IMR-90 (cell line): ENCODE measurements around the gene TRPV3. TPM values are rescaled to one million over a fixed set of nuclear protein-coding genes. Genes with fewer than 3 reads are reported as not detected.

Experiments used
- ATAC-seq: fragments of 200-7000 bp; cut with Tn5 transposase; 2 replicates; pipeline ENCODE4 v1.9.1; 2020; ENCODE audit warnings: low read depth, mild to moderate bottlenecking, moderate library complexity
- BruUV-seq: library from RNA; stranded (reverse); fragments of 400-500 nt; replicated peaks from 2 replicates; lab custom pipeline; 2021; lab: Mats Ljungman, UMichigan
- CTCF ChIA-PET: fragments of 300-600 bp; formaldehyde crosslinking; extraction: SDS; loops from one replicate; lab custom pipeline; 2021; ENCODE audit warnings: antibody characterized with exemption; lab: Yijun Ruan, JAX
- POLR2A ChIA-PET: fragments of 300-600 bp; sonication (Branson Sonifier 250); formaldehyde crosslinking; loops from one replicate; lab custom pipeline; 2022; ENCODE audit warnings: antibody characterized with exemption; ENCODE audit not compliant: unreplicated experiment; lab: Charles Lee
- DNase-seq: peaks from one replicate; pipeline ENCODE4 v3.0.0; 2013
- H2AFZ ChIP-seq: replicated peaks from 2 replicates; pipeline ENCODE3; 2013; ENCODE audit warnings: low read length, mild to moderate bottlenecking; ENCODE audit not compliant: poor library complexity
- H2AK5ac ChIP-seq: 2 replicates; pipeline ENCODE4 v1.6.1; 2013; ENCODE audit warnings: low read depth, low read length, inconsistent platforms
- H2AK9ac ChIP-seq: replicated peaks from 2 replicates; pipeline ENCODE3; 2013; ENCODE audit warnings: mild to moderate bottlenecking, low read depth, low read length, moderate library complexity; ENCODE audit not compliant: poor library complexity
- H2BK120ac ChIP-seq: 2 replicates; pipeline ENCODE4 v1.6.1; 2013; ENCODE audit warnings: low read depth, low read length, inconsistent platforms
- H2BK15ac ChIP-seq: 3 replicates; pipeline ENCODE4 v1.6.1; 2013; ENCODE audit warnings: low read depth, low read length, inconsistent platforms
- H2BK20ac ChIP-seq: 2 replicates; pipeline ENCODE4 v1.6.1; 2013; ENCODE audit warnings: low read depth, mild to moderate bottlenecking, inconsistent platforms, low read length, moderate library complexity
- H2BK5ac ChIP-seq: 2 replicates; pipeline ENCODE4 v1.6.1; 2013; ENCODE audit warnings: mild to moderate bottlenecking, low read depth, low read length, inconsistent platforms; ENCODE audit not compliant: poor library complexity, severe bottlenecking
- H3K14ac ChIP-seq: replicated peaks from 2 replicates; pipeline ENCODE4 v1.6.1; 2013; ENCODE audit warnings: low read depth, low read length, inconsistent platforms
- H3K18ac ChIP-seq: 2 replicates; pipeline ENCODE4 v1.6.1; 2013; ENCODE audit warnings: low read depth, low read length, control low read depth
- H3K23ac ChIP-seq: 2 replicates; pipeline ENCODE4 v1.6.1; 2013; ENCODE audit warnings: low read depth, low read length, inconsistent platforms
- H3K27ac ChIP-seq: 2 replicates; pipeline ENCODE4 v1.5.1; 2013; ENCODE audit warnings: mild to moderate bottlenecking, control low read depth, low read length; ENCODE audit not compliant: insufficient read depth
- H3K27me3 ChIP-seq: 2 replicates; pipeline ENCODE4 v1.6.1; 2013; ENCODE audit warnings: low read length; ENCODE audit not compliant: control insufficient read depth, insufficient read depth
- H3K36me3 ChIP-seq: 2 replicates; pipeline ENCODE4 v1.6.1; 2013; ENCODE audit warnings: low read length, mixed read lengths; ENCODE audit not compliant: control insufficient read depth, insufficient read depth
- H3K4ac ChIP-seq: 2 replicates; pipeline ENCODE4 v1.6.1; 2013; ENCODE audit warnings: low read depth, low read length, inconsistent platforms
- H3K4me1 ChIP-seq: 2 replicates; pipeline ENCODE4 v1.6.1; 2013; ENCODE audit warnings: low read length, mixed read lengths; ENCODE audit not compliant: control insufficient read depth, insufficient read depth
- H3K4me2 ChIP-seq: 2 replicates; pipeline ENCODE4 v1.6.1; 2013; ENCODE audit warnings: low read depth, mild to moderate bottlenecking, control low read depth, low read length, moderate library complexity
- H3K4me3 ChIP-seq: 2 replicates; pipeline ENCODE4 v1.5.1; 2013; ENCODE audit warnings: low read depth, mild to moderate bottlenecking, control low read depth, low read length, moderate library complexity; ENCODE audit not compliant: insufficient read depth
- H3K56ac ChIP-seq: 2 replicates; pipeline ENCODE4 v1.6.1; 2013; ENCODE audit warnings: low read length, inconsistent platforms; ENCODE audit not compliant: insufficient read depth; ENCODE audit errors: extremely low read depth
- H3K79me1 ChIP-seq, 2 experiments: 2 replicates each; pipeline ENCODE4 v1.6.1; 2013; ENCODE audit warnings: low read length in 2 of 2, inconsistent platforms in 1 of 2, low read depth in 1 of 2
- H3K9ac ChIP-seq: 2 replicates; pipeline ENCODE4 v1.6.1; 2013; ENCODE audit warnings: low read depth, low read length, control low read depth
- H3K9me1 ChIP-seq: 2 replicates; pipeline ENCODE4 v1.6.1; 2013; ENCODE audit warnings: low read length, inconsistent platforms; ENCODE audit not compliant: insufficient read depth
- H3K9me3 ChIP-seq: 2 replicates; pipeline ENCODE4 v1.6.1; 2013; ENCODE audit warnings: low read length; ENCODE audit not compliant: control insufficient read depth, insufficient read depth
- H4K20me1 ChIP-seq: 2 replicates; pipeline ENCODE4 v1.6.1; 2013; ENCODE audit warnings: low read length, inconsistent platforms; ENCODE audit not compliant: insufficient read depth
- H4K5ac ChIP-seq: 2 replicates; pipeline ENCODE4 v1.6.1; 2013; ENCODE audit warnings: mild to moderate bottlenecking, low read depth, low read length, control low read depth
- H4K8ac ChIP-seq, 2 experiments: 2 replicates each; pipeline ENCODE4 v1.6.1; 2013; ENCODE audit warnings: low read depth in 2 of 2, low read length in 2 of 2, control low read depth in 1 of 2, inconsistent platforms in 1 of 2
- H4K91ac ChIP-seq: 2 replicates; pipeline ENCODE4 v1.6.1; 2013; ENCODE audit warnings: low read depth, low read length, inconsistent platforms; ENCODE audit not compliant: insufficient read depth
- BHLHE40 ChIP-seq: fragments of 150-350 bp; IDR thresholded peaks from 2 replicates; pipeline ENCODE4 v1.6.1; 2016; ENCODE audit warnings: mild to moderate bottlenecking, low read depth, low read length
- CEBPB ChIP-seq: IDR thresholded peaks from 2 replicates; pipeline ENCODE4 v1.6.1; 2012; ENCODE audit warnings: low read depth, low read length, improper control_type of control experiment
- CHD1 ChIP-seq: IDR thresholded peaks from 2 replicates; pipeline ENCODE4 v1.6.1; 2012; ENCODE audit warnings: low read depth, low read length, improper control_type of control experiment
- CTCF ChIP-seq: conservative IDR thresholded peaks from 2 replicates; pipeline ENCODE4 v1.5.1; 2012; ENCODE audit warnings: mild to moderate bottlenecking, low read depth, low read length, improper control_type of control experiment
- ELK1 ChIP-seq: fragments of 150-350 bp; IDR thresholded peaks from 2 replicates; pipeline ENCODE4 v1.6.1; 2016; ENCODE audit warnings: low read depth, mild to moderate bottlenecking, low read length, moderate library complexity, borderline replicate concordance
- FOS ChIP-seq: fragments of 150-350 bp; IDR thresholded peaks from 2 replicates; pipeline ENCODE4 v1.6.1; 2016; ENCODE audit warnings: low read depth, low read length
- MAFK ChIP-seq: IDR thresholded peaks from 2 replicates; pipeline ENCODE4 v1.6.1; 2012; ENCODE audit warnings: low read depth, low read length, improper control_type of control experiment
- MAZ ChIP-seq: IDR thresholded peaks from 2 replicates; pipeline ENCODE4 v1.6.1; 2012; ENCODE audit warnings: low read depth, mild to moderate bottlenecking, low read length, improper control_type of control experiment, moderate library complexity, borderline replicate concordance
- MXI1 ChIP-seq: IDR thresholded peaks from 2 replicates; pipeline ENCODE4 v1.6.1; 2012; ENCODE audit warnings: low read depth, mild to moderate bottlenecking, low read length, moderate library complexity, borderline replicate concordance
- NFE2L2 ChIP-seq: fragments of 150-350 bp; IDR thresholded peaks from 2 replicates; pipeline ENCODE4 v1.6.1; 2016; ENCODE audit warnings: low read depth, mild to moderate bottlenecking, low read length
- POLR2A ChIP-seq: IDR thresholded peaks from 2 replicates; pipeline ENCODE4 v1.6.1; 2012; ENCODE audit warnings: mild to moderate bottlenecking, low read depth, low read length
- RCOR1 ChIP-seq: IDR thresholded peaks from 2 replicates; pipeline ENCODE4 v1.6.1; 2012; ENCODE audit warnings: mild to moderate bottlenecking, low read length, improper control_type of control experiment; ENCODE audit not compliant: insufficient replicate concordance
- RFX5 ChIP-seq: IDR thresholded peaks from 2 replicates; pipeline ENCODE4 v1.8.0; 2012; ENCODE audit warnings: low read depth, mild to moderate bottlenecking, low read length, moderate library complexity
- SMC3 ChIP-seq: fragments of 150-350 bp; IDR thresholded peaks from 2 replicates; pipeline ENCODE4 v1.6.1; 2016; ENCODE audit warnings: low read depth, mild to moderate bottlenecking, antibody characterized with exemption, low read length, moderate library complexity
- USF2 ChIP-seq: fragments of 150-350 bp; IDR thresholded peaks from 2 replicates; pipeline ENCODE4 v1.6.1; 2017; ENCODE audit warnings: mild to moderate bottlenecking, antibody characterized with exemption, low read length, low read depth
- WGBS, 2 experiments: methylation state at CpG; one replicate each; pipeline versions ENCODE4 v1.1.5 to v1.1.7; 2013; ENCODE audit warnings: missing lambda C conversion rate in 2 of 2; ENCODE audit not compliant: insufficient read length in 1 of 2; ENCODE audit errors: extremely low coverage in 2 of 2; 5-methylcytosine and 5-hydroxymethylcytosine counted together
- dilution Hi-C: fragments of 300-500 bp; cut with HindIII; formaldehyde crosslinking; loops from one replicate; pipeline ENCODE4 v1.14.3; 2018; ENCODE audit warnings: low sequenced_read_pairs; ENCODE audit not compliant: unreplicated experiment
- in situ Hi-C: fragments of 300-500 bp; cut with MboI; formaldehyde crosslinking; loops from 3 replicates; pipeline ENCODE4 v1.14.3; 2019; ENCODE audit warnings: low sequenced_read_pairs, inconsistent platforms, mixed read lengths
- intact Hi-C: fragments of 100-400 bp; cut with micrococcal nuclease; formaldehyde crosslinking; loops from 2 replicates; pipeline ENCODE4 v1.10.0; 2022
- polyA plus RNA-seq, 3 experiments: library from polyadenylated mRNA; depleted of rRNA; stranded (reverse); fragments of >200 nt; gene quantifications; 2 replicates each; pipeline ENCODE4 v1.2.3, GENCODE V29; 2012; ENCODE audit warnings: low replicate concordance in 1 of 3
- total RNA-seq: library from RNA; depleted of rRNA; stranded (reverse); fragments of >200 nt; gene quantifications from 2 replicates; pipeline ENCODE4 v1.2.3, GENCODE V29; 2012

Gene TRPV3
- total and polyA plus RNA-seq, 2 of the 4 experiments (the other 2 are of a cell fraction): 0.18 to 0.26 TPM

GRCh38 chr17:3594976-3595375, 37.4 kb upstream of the TRPV3 start:
- H3K9ac ChIP-seq: no peak overlapping the region
- H3K18ac ChIP-seq: no peak overlapping the region
- no peak overlapping the region for H2BK5ac ChIP-seq
- no peak overlapping the region for H2BK15ac ChIP-seq
- peak overlapping the region; percentile 77 for H2AFZ ChIP-seq
- H3K14ac ChIP-seq: no peak overlapping the region
- no peak overlapping the region for H4K91ac ChIP-seq
- DNase-seq (no peak), ATAC-seq (no peak)
- no peak overlapping the region for H4K8ac ChIP-seq
- no peak overlapping the region for H4K5ac ChIP-seq
- no peak overlapping the region for H3K27ac ChIP-seq
- H3K9me3 ChIP-seq: no peaks in the 10 kb centered on the region
- in situ Hi-C loops: no loop called here
- no peak overlapping the region for H3K4me2 ChIP-seq
- no peaks in the 10 kb centered on the region for H4K20me1 ChIP-seq
- peaks cover 2% of the 10 kb centered on the region; the same call in 1 of the 2 replicates for H3K36me3 ChIP-seq
- ChIA-PET CTCF (no interaction called here), POLR2A (no interaction called here)
- H3K79me1 ChIP-seq: no peaks in the 10 kb centered on the region
- H2AK9ac ChIP-seq: peak overlapping the region; percentile 30
- H3K4me3 ChIP-seq: no peak overlapping the region
- H2BK120ac ChIP-seq: no peak overlapping the region
- no peak overlapping the region for H2AK5ac ChIP-seq
- TF ChIP-seq SMC3 (no peak), POLR2A (no peak), MXI1 (no peak), MAFK (no peak), BHLHE40 (no peak), CTCF (no peak), USF2 (no peak), MAZ (no peak), ELK1 (no peak), CEBPB (no peak), NFE2L2 (no peak), RCOR1 (no peak), RFX5 (no peak), CHD1 (no peak), FOS (no peak)
- H3K56ac ChIP-seq: no peak overlapping the region
- no TSS peak for BruUV-seq
- WGBS, 2 experiments: no CpG with 5 or more reads among the region's 15 CpGs
- no peak overlapping the region for H3K23ac ChIP-seq
- no peaks in the 10 kb centered on the region; the same call in 1 of the 2 replicates for H3K9me1 ChIP-seq
- no peaks in the 10 kb centered on the region for H3K27me3 ChIP-seq
- peaks cover 2% of the 10 kb centered on the region; the same call in 1 of the 2 replicates for H3K4me1 ChIP-seq
- H2BK20ac ChIP-seq: no peak overlapping the region
- intact Hi-C loops: no loop called here
- dilution Hi-C loops: no loop called here
- H3K4ac ChIP-seq: no peak overlapping the region
